ENCODE results near the gene NUP214. TPM values are rescaled to one million over a fixed set of nuclear protein-coding genes. Genes with fewer than 3 reads are reported as not detected.
"Not testable (repeated sequence)": the region's sequence is repeated elsewhere in the genome, so short reads cannot be mapped to it uniquely, and the experiment has no call there.

The NUP214 gene
- total RNA-seq, 1 experiment from 2014 or later: 10.8 TPM

DNA sequence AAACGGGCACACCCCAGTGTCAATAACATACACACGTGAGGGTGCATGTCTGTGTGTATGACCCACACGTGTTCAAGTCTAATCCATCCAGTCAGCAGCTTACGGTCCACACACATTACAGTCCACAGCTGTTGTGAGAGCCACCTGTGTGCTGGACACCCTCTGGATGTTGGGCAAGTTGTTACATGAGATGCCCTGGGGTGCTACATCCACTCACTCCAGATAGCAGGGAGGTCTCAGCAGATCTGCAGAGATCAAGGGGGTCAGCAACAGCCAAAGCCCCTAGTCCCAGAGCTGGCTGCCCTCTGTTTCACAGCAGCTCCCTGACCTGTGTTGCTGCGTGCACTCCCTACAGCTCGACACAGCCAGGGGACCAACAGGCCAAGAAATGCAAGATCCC is 33.4 kb upstream of the NUP214 start:
- no peaks in the 10 kb centered on the region for H3K4me1 ChIP-seq (replicated peaks)
- no peak overlapping the region for H3K4me3 ChIP-seq
- H3K27me3 ChIP-seq (replicated peaks): peaks cover 31% of the 10 kb centered on the region
- no peaks in the 10 kb centered on the region for H3K9me3 ChIP-seq (replicated peaks)
- H3K36me3 ChIP-seq: no peaks in the 10 kb centered on the region
- no peak overlapping the region for H3K27ac ChIP-seq
- DNase-seq (ENCODE audit: low read depth in 1 of 2, low spot score in 2 of 2): no peak

- peaks cover 37% of the 10 kb centered on the region for H3K27me3 ChIP-seq (replicated peaks)
- no peaks in the 10 kb centered on the region for H3K9me3 ChIP-seq (replicated peaks)
- no peak overlapping the region for H3K27ac ChIP-seq
- no peak overlapping the region for H3K4me3 ChIP-seq
- no peaks in the 10 kb centered on the region for H3K4me1 ChIP-seq (replicated peaks)
- H3K36me3 ChIP-seq: no peaks in the 10 kb centered on the region
- DNase-seq (ENCODE audit: low read depth in 1 of 2, low spot score in 2 of 2): no peak
These were observed 32.6 kb upstream of the NUP214 start for GRCh38 chr9:131092548-131093440.

- DNase-seq (ENCODE audit: low read depth in 1 of 2, low spot score in 2 of 2): no peak
- Histone ChIP-seq H3K4me3 (no peak overlapping the region), H3K9me3 (replicated peaks) (no peaks in the 10 kb centered on the region), H3K4me1 (replicated peaks) (no peaks in the 10 kb centered on the region), H3K36me3 (no peaks in the 10 kb centered on the region), H3K27me3 (replicated peaks) (peaks cover 39% of the 10 kb centered on the region), H3K27ac (no peak overlapping the region)
These were observed 31.4 kb upstream of the NUP214 start for GRCh38 chr9:131094015-131094414.

- Histone ChIP-seq H3K27ac (no peak overlapping the region), H3K4me3 (no peak overlapping the region), H3K9me3 (replicated peaks) (no peaks in the 10 kb centered on the region), H3K4me1 (replicated peaks) (no peaks in the 10 kb centered on the region), H3K36me3 (no peaks in the 10 kb centered on the region), H3K27me3 (replicated peaks) (peaks cover 39% of the 10 kb centered on the region)
- no peak for DNase-seq (ENCODE audit: low read depth in 1 of 2, low spot score in 2 of 2)
These were observed 30.8 kb upstream of the NUP214 start for GRCh38 chr9:131094622-131095021.

DNA sequence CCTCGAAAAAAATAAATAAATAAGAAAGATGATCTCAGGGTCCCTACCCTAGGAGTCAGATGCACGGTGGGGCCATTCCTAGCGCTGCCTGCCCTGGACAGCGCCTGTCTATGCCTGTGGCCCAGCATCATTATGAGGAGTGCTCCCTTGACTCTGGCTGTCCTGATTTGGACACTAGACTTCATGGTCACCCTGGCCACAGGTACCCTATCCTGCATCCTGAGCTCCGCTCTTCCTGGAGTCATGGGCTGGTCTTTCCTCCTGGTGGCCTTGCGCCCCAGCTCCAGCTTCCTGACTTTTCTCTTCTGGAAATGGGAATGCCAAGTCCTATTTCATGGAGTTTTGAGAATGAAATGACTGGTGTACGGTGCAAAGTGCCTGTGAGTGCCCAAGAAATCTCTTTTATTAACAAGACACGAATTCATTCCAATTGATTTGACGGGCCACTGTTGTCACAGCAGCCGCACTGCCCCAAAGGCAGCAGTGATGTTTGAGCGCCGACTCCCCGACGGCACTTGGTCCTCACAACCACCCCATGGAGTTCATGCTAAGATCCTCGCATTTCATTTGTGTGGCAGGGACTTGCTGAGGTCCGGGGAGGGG is 29.6 kb upstream of the NUP214 start:
- DNase-seq (ENCODE audit: low read depth in 1 of 2, low spot score in 2 of 2): no peak
- H3K36me3 ChIP-seq: no peaks in the 10 kb centered on the region
- peaks cover 39% of the 10 kb centered on the region for H3K27me3 ChIP-seq (replicated peaks)
- H3K27ac ChIP-seq: no peak overlapping the region
- H3K4me1 ChIP-seq (replicated peaks): peaks cover 9% of the 10 kb centered on the region
- H3K4me3 ChIP-seq: no peak overlapping the region
- H3K9me3 ChIP-seq (replicated peaks): no peaks in the 10 kb centered on the region

- H3K4me3 ChIP-seq: no peak within 1 kb of the TSS
- no peak for DNase-seq (ENCODE audit: low read depth in 1 of 2, low spot score in 2 of 2)
- H3K9me3 ChIP-seq (replicated peaks): no peaks in the 10 kb centered on the region
- no peaks in the 10 kb centered on the region for H3K36me3 ChIP-seq
- peaks cover 39% of the 10 kb centered on the region for H3K27me3 ChIP-seq (replicated peaks)
- peaks cover 11% of the 10 kb centered on the region for H3K4me1 ChIP-seq (replicated peaks)
- no peak within 1 kb of the TSS for H3K27ac ChIP-seq
These were observed 28.9 kb upstream of the NUP214 start, which contains the start of gene AIF1L for GRCh38 chr9:131096269-131097125. TSS of gene AIF1L (plus strand) at chr9:131096531. CDS start at chr9:131096630, 99 bp downstream.

DNA sequence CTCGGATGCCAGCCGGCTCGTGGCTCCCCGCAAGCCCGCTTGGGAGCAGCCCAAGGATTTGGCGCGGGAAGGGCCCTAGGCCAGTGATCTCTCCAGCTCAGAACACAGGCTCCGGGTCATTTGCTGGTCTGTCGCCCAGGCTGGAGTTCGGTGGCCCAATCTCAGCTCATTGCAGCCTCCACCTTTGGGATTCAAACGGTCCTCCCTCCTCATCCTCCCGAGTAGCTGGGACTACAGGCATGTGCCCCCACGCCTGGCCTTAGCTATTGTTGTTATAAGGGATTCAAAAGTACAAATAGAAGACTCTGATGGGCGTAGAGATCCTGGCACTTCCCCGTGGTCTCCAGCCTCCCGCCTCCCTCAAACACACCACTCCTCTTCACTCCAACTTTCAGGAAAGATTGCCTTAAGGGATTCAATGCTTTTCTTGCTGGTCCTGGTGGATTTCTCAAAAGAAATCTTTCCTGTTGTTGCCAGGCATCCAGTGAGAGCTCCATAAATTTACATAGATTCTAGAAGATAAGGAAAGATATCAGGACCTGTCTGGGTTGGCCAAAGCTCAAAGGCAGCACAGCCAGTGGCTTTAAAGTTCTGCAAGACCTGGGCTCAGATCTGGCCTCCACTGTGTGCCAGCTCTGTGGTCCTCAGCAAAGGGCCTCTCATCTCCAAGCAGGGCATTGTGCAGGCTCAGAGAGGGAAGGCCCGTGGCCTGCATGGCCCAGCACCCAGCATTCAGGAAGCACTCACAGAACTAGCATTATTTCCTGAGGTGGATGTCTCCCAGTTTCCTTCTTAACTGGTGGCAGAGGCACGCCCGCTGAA is 28.0 kb upstream of the NUP214 start:
- no peak for DNase-seq (ENCODE audit: low read depth in 1 of 2, low spot score in 2 of 2)
- Histone ChIP-seq H3K4me3 (no peak overlapping the region), H3K36me3 (no peaks in the 10 kb centered on the region), H3K9me3 (replicated peaks) (no peaks in the 10 kb centered on the region), H3K4me1 (replicated peaks) (peaks cover 11% of the 10 kb centered on the region), H3K27me3 (replicated peaks) (peaks cover 39% of the 10 kb centered on the region), H3K27ac (no peak overlapping the region)

DNA sequence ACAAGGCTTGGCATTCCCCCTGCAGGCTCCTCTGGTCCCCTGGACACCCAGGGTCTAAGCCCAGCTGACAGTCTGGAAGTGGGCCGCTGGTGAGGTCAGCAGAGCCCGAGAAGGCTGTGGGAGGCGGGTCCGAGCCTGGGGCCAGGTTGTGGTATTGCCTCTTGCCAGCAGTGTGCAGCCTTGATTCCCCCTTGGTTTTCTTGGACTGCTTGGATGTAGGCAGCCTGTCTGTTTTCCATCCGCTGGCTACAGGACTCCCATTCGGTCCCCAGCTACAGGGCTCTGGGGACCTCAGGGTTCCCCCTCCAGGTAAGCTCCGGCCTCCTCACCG is 27.5 kb upstream of the NUP214 start:
- Histone ChIP-seq H3K9me3 (replicated peaks) (no peaks in the 10 kb centered on the region), H3K36me3 (no peaks in the 10 kb centered on the region), H3K27me3 (replicated peaks) (peaks cover 39% of the 10 kb centered on the region), H3K4me1 (replicated peaks) (peaks cover 11% of the 10 kb centered on the region), H3K4me3 (no peak overlapping the region), H3K27ac (no peak overlapping the region)
- no peak for DNase-seq (ENCODE audit: low read depth in 1 of 2, low spot score in 2 of 2)

- H3K36me3 ChIP-seq: no peaks in the 10 kb centered on the region
- no peak for DNase-seq (ENCODE audit: low read depth in 1 of 2, low spot score in 2 of 2)
- peaks cover 11% of the 10 kb centered on the region for H3K4me1 ChIP-seq (replicated peaks)
- no peak overlapping the region for H3K4me3 ChIP-seq
- H3K9me3 ChIP-seq (replicated peaks): no peaks in the 10 kb centered on the region
- H3K27ac ChIP-seq: no peak overlapping the region
- H3K27me3 ChIP-seq (replicated peaks): peaks cover 39% of the 10 kb centered on the region
These were observed 26.8 kb upstream of the NUP214 start for GRCh38 chr9:131098391-131099101.

DNA sequence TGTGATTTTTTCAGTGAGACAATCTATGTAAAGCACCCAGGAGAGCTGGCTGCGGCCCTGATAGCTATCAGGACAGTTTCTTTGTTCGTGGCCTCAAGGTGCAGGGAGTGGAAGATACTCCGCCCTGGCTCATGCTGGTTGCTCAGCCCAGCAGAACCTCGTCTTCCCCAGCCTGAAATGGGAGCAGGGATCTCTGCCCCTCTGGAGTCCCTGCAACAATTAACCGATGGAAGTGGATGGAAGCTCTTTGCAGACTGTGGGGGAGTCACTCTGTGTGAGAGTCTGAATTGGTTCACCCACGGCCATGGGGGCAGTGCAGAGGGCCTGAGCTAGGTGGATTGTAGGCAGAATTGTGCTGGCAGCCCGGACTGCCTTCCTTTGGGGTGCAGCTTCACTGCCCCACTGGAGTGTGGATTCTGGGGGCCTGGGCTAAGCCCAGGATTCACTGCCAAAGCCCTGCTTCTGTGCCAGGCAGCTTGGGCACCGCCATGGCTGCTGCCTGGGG is 26.2 kb upstream of the NUP214 start:
- Histone ChIP-seq H3K4me1 (replicated peaks) (peaks cover 11% of the 10 kb centered on the region), H3K27ac (no peak overlapping the region), H3K4me3 (no peak overlapping the region), H3K36me3 (no peaks in the 10 kb centered on the region), H3K9me3 (replicated peaks) (no peaks in the 10 kb centered on the region), H3K27me3 (replicated peaks) (peaks cover 35% of the 10 kb centered on the region)
- no peak for DNase-seq (ENCODE audit: low read depth in 1 of 2, low spot score in 2 of 2)

- Histone ChIP-seq H3K27me3 (replicated peaks) (peaks cover 28% of the 10 kb centered on the region), H3K4me1 (replicated peaks) (peaks cover 11% of the 10 kb centered on the region)
- not testable (repeated sequence) for H3K27ac ChIP-seq; H3K4me3 ChIP-seq; DNase-seq (ENCODE audit: low read depth in 1 of 2, low spot score in 2 of 2); H3K36me3 ChIP-seq; H3K9me3 ChIP-seq (replicated peaks)
These were observed 25.5 kb upstream of the NUP214 start for GRCh38 chr9:131099845-131100244.

DNA sequence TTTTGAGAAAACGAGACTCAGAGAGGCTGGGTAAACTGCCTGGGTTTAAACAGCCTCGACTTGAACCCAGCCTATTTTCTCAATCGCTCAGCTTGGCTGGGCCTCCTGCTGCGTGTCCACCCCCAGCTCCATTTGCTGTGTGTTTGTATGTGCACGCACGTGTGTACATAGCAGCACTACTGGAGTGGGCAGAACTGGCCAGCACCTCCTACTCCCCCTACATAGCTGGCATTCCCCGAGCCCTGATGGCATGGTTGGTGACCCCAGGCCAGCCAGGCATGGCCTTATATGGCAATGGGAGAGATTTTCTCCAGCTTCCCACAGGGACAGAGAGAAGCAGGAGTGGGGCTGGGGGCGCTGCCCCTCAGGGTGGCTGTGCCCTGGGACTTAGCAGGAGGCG is 24.9 kb upstream of the NUP214 start:
- peaks cover 22% of the 10 kb centered on the region for H3K27me3 ChIP-seq (replicated peaks)
- H3K4me3 ChIP-seq: no peak overlapping the region
- H3K27ac ChIP-seq: no peak overlapping the region
- no peaks in the 10 kb centered on the region for H3K9me3 ChIP-seq (replicated peaks)
- DNase-seq (ENCODE audit: low read depth in 1 of 2, low spot score in 2 of 2): peak in 1 of 2 experiments; percentile 17
- peaks cover 11% of the 10 kb centered on the region for H3K4me1 ChIP-seq (replicated peaks)
- no peaks in the 10 kb centered on the region for H3K36me3 ChIP-seq

Measured in SJSA1 (cell line).